Measurements from ENCODE around the gene MS4A13. TPM values are rescaled to one million over a fixed set of nuclear protein-coding genes. Genes with fewer than 3 reads are reported as not detected.
"Not testable (repeated sequence)": the region's sequence is repeated elsewhere in the genome, so short reads cannot be mapped to it uniquely, and the experiment has no call there.

MS4A13 gene
- total and polyA plus RNA-seq, 8 donors, result not detected

DNA sequence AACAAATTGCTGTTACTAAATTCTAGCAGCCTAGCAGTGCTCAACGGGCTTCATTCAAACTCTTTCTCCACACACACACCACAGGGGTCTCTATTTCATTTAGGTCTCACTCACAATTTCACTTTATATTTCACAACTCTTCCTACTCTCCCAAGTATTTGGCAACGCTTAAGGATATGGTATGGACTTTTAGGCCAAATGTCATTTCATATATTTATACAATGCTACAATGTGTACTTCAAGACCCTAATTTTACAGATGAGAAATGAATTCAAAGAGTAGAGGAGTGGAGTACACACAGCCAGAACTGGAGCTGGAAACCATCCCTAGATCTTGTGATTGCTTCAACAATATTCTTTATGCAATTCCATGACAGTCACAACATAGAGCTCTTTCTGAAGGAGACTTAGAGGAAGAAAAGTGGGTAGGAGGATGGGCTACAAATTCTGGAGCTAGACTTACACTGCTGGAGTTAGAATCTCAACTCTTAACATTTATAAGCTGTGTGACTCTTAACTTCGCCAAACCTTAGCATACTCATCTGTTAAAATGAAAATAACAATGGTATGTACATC, 2.5 kb upstream of the MS4A13 start:
- H3K4me3 ChIP-seq, result no peak overlapping the region
- H3K27ac ChIP-seq, result no peak overlapping the region
- no peaks in the 10 kb centered on the region for H3K4me1 ChIP-seq
- H3K36me3 ChIP-seq, result no peaks in the 10 kb centered on the region
- intact Hi-C loops (cut with DNase I), result no loop called here
- ATAC-seq, result no peak
- no peaks in the 10 kb centered on the region for H3K27me3 ChIP-seq
- no peaks in the 10 kb centered on the region for H3K9me3 ChIP-seq
- TF ChIP-seq, protein P1, sequence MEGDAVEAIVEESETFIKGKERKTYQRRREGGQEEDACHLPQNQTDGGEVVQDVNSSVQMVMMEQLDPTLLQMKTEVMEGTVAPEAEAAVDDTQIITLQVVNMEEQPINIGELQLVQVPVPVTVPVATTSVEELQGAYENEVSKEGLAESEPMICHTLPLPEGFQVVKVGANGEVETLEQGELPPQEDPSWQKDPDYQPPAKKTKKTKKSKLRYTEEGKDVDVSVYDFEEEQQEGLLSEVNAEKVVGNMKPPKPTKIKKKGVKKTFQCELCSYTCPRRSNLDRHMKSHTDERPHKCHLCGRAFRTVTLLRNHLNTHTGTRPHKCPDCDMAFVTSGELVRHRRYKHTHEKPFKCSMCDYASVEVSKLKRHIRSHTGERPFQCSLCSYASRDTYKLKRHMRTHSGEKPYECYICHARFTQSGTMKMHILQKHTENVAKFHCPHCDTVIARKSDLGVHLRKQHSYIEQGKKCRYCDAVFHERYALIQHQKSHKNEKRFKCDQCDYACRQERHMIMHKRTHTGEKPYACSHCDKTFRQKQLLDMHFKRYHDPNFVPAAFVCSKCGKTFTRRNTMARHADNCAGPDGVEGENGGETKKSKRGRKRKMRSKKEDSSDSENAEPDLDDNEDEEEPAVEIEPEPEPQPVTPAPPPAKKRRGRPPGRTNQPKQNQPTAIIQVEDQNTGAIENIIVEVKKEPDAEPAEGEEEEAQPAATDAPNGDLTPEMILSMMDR (IDR thresholded peaks at IDR 0.05), result no peak
- DNase-seq, result peak in 2 of 4 donors; percentile 47 to 62

GRCh38 chr11:60513496-60514460, 1.4 kb upstream of the MS4A13 start:
- DNase-seq, result peak in 2 of 4 donors; percentile 49 to 56
- H3K9me3 ChIP-seq, result no peaks in the 10 kb centered on the region

DNA sequence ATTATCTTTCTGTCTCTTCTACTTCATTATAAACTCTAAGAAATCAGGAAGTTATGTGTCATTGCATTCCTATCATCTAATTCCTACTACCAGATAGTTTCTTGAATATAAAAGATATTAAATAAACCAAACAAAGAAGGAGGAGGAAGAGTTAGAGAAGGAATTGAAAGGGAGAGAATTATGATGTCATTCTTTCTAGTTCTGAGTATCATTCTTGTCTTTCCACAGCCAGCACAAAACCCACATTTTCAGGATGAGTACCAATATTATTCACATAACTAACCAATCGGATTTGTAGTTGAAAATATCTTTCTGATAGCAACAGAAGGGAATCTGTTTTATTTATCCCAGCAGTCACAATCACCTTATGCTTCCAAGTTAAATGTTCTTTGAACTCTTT, 13.3 kb downstream of the MS4A13 start:
- H3K4me3 ChIP-seq, result no peak overlapping the region
- H3K27me3 ChIP-seq, result no peaks in the 10 kb centered on the region
- no peaks in the 10 kb centered on the region for H3K9me3 ChIP-seq
- ATAC-seq, result no peak
- no peaks in the 10 kb centered on the region for H3K4me1 ChIP-seq
- H3K36me3 ChIP-seq, result no peaks in the 10 kb centered on the region
- DNase-seq, result no peak
- TF ChIP-seq, protein P1 (IDR thresholded peaks at IDR 0.05), result no peak
- intact Hi-C loops (cut with DNase I), result no loop called here
- no peak overlapping the region for H3K27ac ChIP-seq

More at GRCh38 chr11:60513496-60514460, 1.4 kb upstream of the MS4A13 start:
- TF ChIP-seq, protein P1 (IDR thresholded peaks at IDR 0.05), result no peak
- H3K4me3 ChIP-seq, result no peak overlapping the region
- intact Hi-C loops (cut with DNase I), result no loop called here
- no peaks in the 10 kb centered on the region for H3K4me1 ChIP-seq
- no peaks in the 10 kb centered on the region for H3K27me3 ChIP-seq
- no peaks in the 10 kb centered on the region for H3K36me3 ChIP-seq
- ATAC-seq, result no peak
- no peak overlapping the region for H3K27ac ChIP-seq

GRCh38 chr11:60528934-60529333, 13.7 kb downstream of the MS4A13 start:
- intact Hi-C loops (cut with DNase I), result no loop called here
- no peaks in the 10 kb centered on the region for H3K4me1 ChIP-seq
- no peak overlapping the region for H3K27ac ChIP-seq
- H3K36me3 ChIP-seq, result no peaks in the 10 kb centered on the region
- TF ChIP-seq, protein P1 (IDR thresholded peaks at IDR 0.05), result no peak
- no peaks in the 10 kb centered on the region for H3K9me3 ChIP-seq
- DNase-seq (no peak), ATAC-seq (no peak)
- H3K27me3 ChIP-seq, result no peaks in the 10 kb centered on the region
- H3K4me3 ChIP-seq, result no peak overlapping the region

GRCh38 chr11:60530454-60531100, 15.4 kb downstream of the MS4A13 start:
- Histone ChIP-seq H3K4me1 (no peaks in the 10 kb centered on the region), H3K9me3 (no peaks in the 10 kb centered on the region), H3K36me3 (no peaks in the 10 kb centered on the region), H3K27ac (no peak overlapping the region), H3K4me3 (no peak overlapping the region), H3K27me3 (no peaks in the 10 kb centered on the region)
- DNase-seq, result no peak
- no peak for ATAC-seq
- TF ChIP-seq, protein P1 (IDR thresholded peaks at IDR 0.05), result no peak
- intact Hi-C loops (cut with DNase I), result no loop called here

DNA sequence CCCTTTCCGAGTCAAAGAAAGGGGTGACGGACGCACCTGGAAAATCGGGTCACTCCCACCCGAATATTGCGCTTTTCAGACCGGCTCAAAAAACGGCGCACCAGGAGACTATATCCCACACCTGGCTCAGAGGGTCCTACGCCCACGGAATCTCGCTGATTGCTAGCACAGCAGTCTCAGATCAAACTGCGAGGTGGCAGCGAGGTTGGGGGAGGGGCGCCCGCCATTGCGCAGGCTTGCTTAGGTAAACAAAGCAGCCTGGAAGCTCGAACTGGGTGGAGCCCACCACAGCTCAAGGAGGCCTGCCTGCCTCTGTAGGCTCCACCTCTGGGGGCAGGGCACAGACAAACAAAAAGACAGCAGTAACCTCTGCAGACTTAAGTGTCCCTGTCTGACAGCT, 17.2 kb downstream of the MS4A13 start:
- H3K9me3 ChIP-seq; H3K36me3 ChIP-seq; H3K4me3 ChIP-seq; H3K27me3 ChIP-seq; H3K4me1 ChIP-seq; H3K27ac ChIP-seq; ATAC-seq; intact Hi-C loops (cut with DNase I): not testable (repeated sequence)
- peak in 1 of 4 donors; percentile 20 for DNase-seq

- intact Hi-C loops (cut with DNase I); H3K27ac ChIP-seq; H3K9me3 ChIP-seq; H3K4me3 ChIP-seq; ATAC-seq; H3K4me1 ChIP-seq; DNase-seq; H3K36me3 ChIP-seq; H3K27me3 ChIP-seq: not testable (repeated sequence)
Observed at GRCh38 chr11:60538627-60539026, 23.4 kb downstream of the MS4A13 start.

Data from left lung (tissue), 10 donors.